Effector memory CD8-positive, alpha-beta T cell (primary cell): ENCODE results near the gene CTAGE1.

Source experiments
- ATAC-seq: fragments of 150-1000 bp; cut with Tn5 transposase; replicated peaks from 2 replicates; pipeline ENCODE4 v1.10.0; 2021; ENCODE audit warnings: mild to moderate bottlenecking, moderate library complexity
- DNase-seq, 3 experiments: peaks; one replicate each; pipeline ENCODE4 v3.0.0; 2021
- H3K27ac Mint-ChIP-seq, 2 donors: one replicate each; pipeline ENCODE4 v1.8.0; 2022; ENCODE audit warnings: mild to moderate bottlenecking in 2 of 2, mixed read lengths in 2 of 2, moderate library complexity in 2 of 2
- H3K27me3 Mint-ChIP-seq, 2 donors: one replicate each; pipeline ENCODE4 v1.8.0; 2022; ENCODE audit warnings: mixed read lengths in 2 of 2
- H3K36me3 Mint-ChIP-seq: one replicate; pipeline ENCODE4 v1.8.0; 2022; ENCODE audit warnings: mild to moderate bottlenecking, moderate library complexity, mixed read lengths; ENCODE audit not compliant: insufficient read depth
- H3K4me1 Mint-ChIP-seq, 2 donors: one replicate each; pipeline ENCODE4 v1.8.0; 2022; ENCODE audit warnings: low read depth in 2 of 2, mixed read lengths in 2 of 2
- H3K4me3 Mint-ChIP-seq, 2 donors: one replicate each; pipeline ENCODE4 v1.8.0; 2022; ENCODE audit warnings: mild to moderate bottlenecking in 2 of 2, mixed read lengths in 2 of 2, moderate library complexity in 2 of 2
- H3K9me3 Mint-ChIP-seq, 2 donors: one replicate each; pipeline ENCODE4 v1.8.0; 2022; ENCODE audit warnings: mixed read lengths in 2 of 2

Gene CTAGE1

GRCh38 chr18:22427822-22428549, 10.3 kb upstream of the CTAGE1 start:
- Mint-ChIP-seq H3K27me3 (no peaks in the 10 kb centered on the region), H3K36me3 (no peaks in the 10 kb centered on the region), H3K27ac (no peak overlapping the region), H3K4me1 (peaks cover 11 to 18% of the 10 kb centered on the region in 2 donors), H3K4me3 (no peak overlapping the region), H3K9me3 (peaks cover 0 to 4% of the 10 kb centered on the region in 2 donors)
- DNase-seq (no peak), ATAC-seq (no peak)

GRCh38 chr18:22424565-22424963, 6.8 kb upstream of the CTAGE1 start:
- DNase-seq (no peak), ATAC-seq (no peak)
- peaks cover 0 to 6% of the 10 kb centered on the region in 2 donors for H3K9me3 Mint-ChIP-seq
- H3K27me3 Mint-ChIP-seq, result peaks cover 0 to 11% of the 10 kb centered on the region in 2 donors
- peaks cover 6 to 7% of the 10 kb centered on the region in 2 donors for H3K4me1 Mint-ChIP-seq
- H3K36me3 Mint-ChIP-seq, result no peaks in the 10 kb centered on the region
- H3K4me3 Mint-ChIP-seq, result no peak overlapping the region
- H3K27ac Mint-ChIP-seq, result no peak overlapping the region

GRCh38 chr18:22423878-22424564, 6.3 kb upstream of the CTAGE1 start:
- DNase-seq (no peak), ATAC-seq (no peak)
- no peaks in the 10 kb centered on the region for H3K36me3 Mint-ChIP-seq
- peaks cover 2 to 3% of the 10 kb centered on the region in 2 donors for H3K4me1 Mint-ChIP-seq
- no peak overlapping the region for H3K27ac Mint-ChIP-seq
- H3K9me3 Mint-ChIP-seq, result peaks cover 0 to 4% of the 10 kb centered on the region in 2 donors
- H3K4me3 Mint-ChIP-seq, result no peak overlapping the region
- peaks cover 0 to 12% of the 10 kb centered on the region in 2 donors for H3K27me3 Mint-ChIP-seq

- H3K9me3 Mint-ChIP-seq, result peaks cover 0 to 4% of the 10 kb centered on the region in 2 donors
- H3K27ac Mint-ChIP-seq, result no peak overlapping the region
- ATAC-seq (no peak), DNase-seq (no peak)
- peaks cover 6 to 19% of the 10 kb centered on the region in 2 donors for H3K27me3 Mint-ChIP-seq
- H3K36me3 Mint-ChIP-seq, result no peaks in the 10 kb centered on the region
- no peak overlapping the region for H3K4me3 Mint-ChIP-seq
- peaks cover under 1% of the 10 kb centered on the region in 2 donors for H3K4me1 Mint-ChIP-seq
These were observed 5.3 kb upstream of the CTAGE1 start for GRCh38 chr18:22422909-22423548.

GRCh38 chr18:22420652-22421051, 2.9 kb upstream of the CTAGE1 start:
- no peak for DNase-seq
- Mint-ChIP-seq H3K4me3 (no peak overlapping the region), H3K27ac (no peak overlapping the region), H3K27me3 (peaks cover 19 to 31% of the 10 kb centered on the region in 2 donors), H3K4me1 (no peaks in the 10 kb centered on the region), H3K9me3 (peaks cover 0 to 2% of the 10 kb centered on the region in 2 donors), H3K36me3 (no peaks in the 10 kb centered on the region)
- no peak for ATAC-seq

DNA sequence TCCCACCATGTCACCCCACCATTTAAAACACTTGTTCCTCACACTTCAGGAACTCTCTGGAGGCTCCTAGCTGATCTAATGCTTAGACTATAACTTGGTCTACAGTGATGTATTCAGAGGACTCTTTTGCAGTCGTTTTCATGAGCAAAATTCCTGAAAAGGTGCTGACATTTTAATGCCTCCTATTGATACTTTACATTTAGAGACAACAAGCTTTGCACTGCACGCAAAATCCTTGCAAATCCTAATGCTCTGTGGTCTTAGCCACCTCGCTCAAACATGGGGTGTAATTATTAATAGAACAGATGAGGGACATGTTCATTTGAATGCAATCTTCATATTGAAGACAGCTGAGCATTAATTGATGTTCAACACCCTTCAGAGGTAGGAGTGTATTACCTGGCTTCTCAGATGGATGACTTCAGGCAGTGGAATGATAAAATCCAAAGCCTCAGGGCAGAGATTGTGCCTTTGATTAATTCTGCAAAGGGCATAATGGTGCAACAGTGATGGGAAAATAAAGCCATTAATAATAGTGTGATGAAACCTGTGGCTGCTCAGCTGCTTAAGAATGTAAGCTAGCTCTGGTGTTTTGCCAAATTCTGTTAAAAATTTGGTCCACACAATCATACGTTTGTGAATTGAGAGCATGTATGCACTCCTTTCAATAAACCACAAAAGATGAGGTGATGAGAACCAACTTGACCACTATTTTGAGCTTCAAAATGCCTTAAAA, 5.4 kb downstream of the CTAGE1 start:
- H3K4me3 Mint-ChIP-seq, result no peak overlapping the region
- no peak for DNase-seq
- no peaks in the 10 kb centered on the region for H3K36me3 Mint-ChIP-seq
- H3K27ac Mint-ChIP-seq, result no peak overlapping the region
- peaks cover 15 to 18% of the 10 kb centered on the region in 2 donors for H3K4me1 Mint-ChIP-seq
- peaks cover 10 to 12% of the 10 kb centered on the region in 2 donors for H3K27me3 Mint-ChIP-seq
- no peak for ATAC-seq
- H3K9me3 Mint-ChIP-seq, result peaks cover 6 to 22% of the 10 kb centered on the region in 2 donors

- H3K4me3 Mint-ChIP-seq, result no peak overlapping the region
- DNase-seq (no peak), ATAC-seq (no peak)
- peaks cover 20 to 23% of the 10 kb centered on the region in 2 donors for H3K4me1 Mint-ChIP-seq
- no peaks in the 10 kb centered on the region for H3K36me3 Mint-ChIP-seq
- H3K27ac Mint-ChIP-seq, result no peak overlapping the region
- peaks cover 6 to 22% of the 10 kb centered on the region in 2 donors for H3K9me3 Mint-ChIP-seq
- peaks cover under 1 to 3% of the 10 kb centered on the region in 2 donors for H3K27me3 Mint-ChIP-seq
These were observed 6.3 kb downstream of the CTAGE1 start for GRCh38 chr18:22411446-22411845.

GRCh38 chr18:22410126-22410525, 7.6 kb downstream of the CTAGE1 start:
- Mint-ChIP-seq H3K36me3 (peaks cover 2% of the 10 kb centered on the region), H3K27ac (no peak overlapping the region), H3K9me3 (peaks cover 6 to 22% of the 10 kb centered on the region in 2 donors), H3K4me3 (no peak overlapping the region), H3K27me3 (no peaks in the 10 kb centered on the region), H3K4me1 (peaks cover 24 to 29% of the 10 kb centered on the region in 2 donors)
- no peak for ATAC-seq
- DNase-seq, result no peak

DNA sequence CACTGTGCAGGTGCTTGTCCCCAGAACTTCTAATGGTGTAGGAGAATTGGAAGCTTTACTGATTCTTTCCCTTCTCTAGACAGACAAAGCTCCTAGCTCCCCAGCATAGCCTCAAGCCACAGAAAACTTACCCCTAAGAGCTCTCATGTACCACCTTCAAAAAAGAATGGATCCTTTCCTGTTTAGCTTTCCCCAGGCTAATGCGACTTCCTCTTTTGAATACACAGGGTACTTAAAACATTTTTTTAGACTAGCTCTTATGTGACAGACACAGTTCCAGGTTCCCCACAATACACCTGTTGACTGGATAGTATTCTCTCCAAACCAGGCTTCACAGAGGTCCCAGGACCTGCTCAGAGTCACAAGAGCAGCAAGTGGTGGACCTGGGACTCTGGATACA, 8.3 kb downstream of the CTAGE1 start:
- ATAC-seq (no peak), DNase-seq (no peak)
- Mint-ChIP-seq H3K27me3 (no peaks in the 10 kb centered on the region), H3K36me3 (peaks cover 2% of the 10 kb centered on the region), H3K27ac (peak overlapping the region in 1 of 2 donors; percentile 49), H3K4me3 (peak overlapping the region in 1 of 2 donors; percentile 19), H3K4me1 (peaks cover 24 to 29% of the 10 kb centered on the region in 2 donors), H3K9me3 (peaks cover 6 to 22% of the 10 kb centered on the region in 2 donors)

GRCh38 chr18:22408059-22408458, 9.7 kb downstream of the CTAGE1 start:
- DNase-seq (peak in 1 of 3 experiments; percentile 35), ATAC-seq (peak; percentile 87)
- Mint-ChIP-seq H3K36me3 (peaks cover 2% of the 10 kb centered on the region), H3K27ac (peak overlapping the region; percentile 8 to 88), H3K4me3 (peak overlapping the region; percentile 35 to 44), H3K4me1 (peaks cover 24 to 29% of the 10 kb centered on the region in 2 donors), H3K9me3 (peaks cover 6 to 22% of the 10 kb centered on the region in 2 donors), H3K27me3 (no peaks in the 10 kb centered on the region)

DNA sequence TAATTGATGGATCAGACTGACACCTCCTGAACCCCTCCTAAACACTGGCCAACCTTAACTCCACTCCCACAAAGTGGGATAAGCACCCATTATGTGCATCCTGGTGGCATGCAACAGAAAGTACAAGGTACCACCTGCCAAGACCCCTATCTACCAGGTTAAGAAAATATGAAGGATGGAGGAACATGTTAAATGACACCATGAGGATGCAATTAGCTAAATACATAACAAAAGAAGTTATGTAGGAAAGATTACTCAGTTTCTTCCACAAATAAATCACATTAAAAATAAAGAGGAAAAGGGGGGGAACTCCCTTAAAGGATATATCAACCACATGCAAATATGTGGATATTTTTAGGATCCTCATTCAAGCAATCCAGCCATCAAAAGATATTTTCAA, 12.6 kb downstream of the CTAGE1 start:
- peaks cover 2% of the 10 kb centered on the region for H3K36me3 Mint-ChIP-seq
- no peak overlapping the region for H3K4me3 Mint-ChIP-seq
- H3K9me3 Mint-ChIP-seq, result peaks cover 8 to 22% of the 10 kb centered on the region in 2 donors

GRCh38 chr18:22403950-22404349, 13.8 kb downstream of the CTAGE1 start:
- no peak overlapping the region for H3K4me3 Mint-ChIP-seq
- no peaks in the 10 kb centered on the region for H3K27me3 Mint-ChIP-seq
- no peak for DNase-seq
- H3K9me3 Mint-ChIP-seq, result peaks cover 4 to 14% of the 10 kb centered on the region in 2 donors
- H3K4me1 Mint-ChIP-seq, result peaks cover 20 to 22% of the 10 kb centered on the region in 2 donors
- no peak overlapping the region for H3K27ac Mint-ChIP-seq
- no peak for ATAC-seq
- peaks cover 2% of the 10 kb centered on the region for H3K36me3 Mint-ChIP-seq

More for the DNA sequence above, 12.6 kb downstream of the CTAGE1 start:
- Mint-ChIP-seq H3K27me3 (no peaks in the 10 kb centered on the region), H3K4me1 (peaks cover 24 to 29% of the 10 kb centered on the region in 2 donors), H3K27ac (no peak overlapping the region)
- ATAC-seq (no peak), DNase-seq (no peak)

DNA sequence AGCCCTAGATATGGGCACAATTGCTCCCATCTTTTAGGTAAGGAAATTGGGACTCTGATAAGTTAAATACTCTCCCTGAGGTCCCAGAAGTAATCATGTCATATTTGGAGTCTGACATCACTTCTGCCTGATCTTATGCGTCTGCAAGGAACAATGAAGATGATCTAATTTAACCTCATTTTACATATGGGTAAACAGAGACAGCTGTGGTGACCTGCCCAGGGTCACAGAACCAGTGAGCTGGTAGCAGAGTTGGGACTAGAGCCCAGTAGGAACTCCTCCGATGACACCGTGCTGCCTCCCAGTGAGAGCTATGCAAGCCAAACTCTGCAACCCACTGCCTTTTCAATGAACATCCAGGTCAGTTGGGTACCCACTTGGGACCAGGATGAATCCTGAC, 17.8 kb downstream of the CTAGE1 start:
- peaks cover 0 to 2% of the 10 kb centered on the region in 2 donors for H3K9me3 Mint-ChIP-seq
- peaks cover 0 to 5% of the 10 kb centered on the region in 2 donors for H3K4me1 Mint-ChIP-seq
- H3K36me3 Mint-ChIP-seq, result no peaks in the 10 kb centered on the region
- no peak overlapping the region for H3K4me3 Mint-ChIP-seq
- H3K27ac Mint-ChIP-seq, result no peak overlapping the region
- no peaks in the 10 kb centered on the region for H3K27me3 Mint-ChIP-seq
- DNase-seq (no peak), ATAC-seq (no peak)
